GM12892 (cell line): ENCODE results near the gene GABRR1.
"Not testable (repeated sequence)": the region's sequence is repeated elsewhere in the genome, so short reads cannot be mapped to it uniquely, and the experiment has no call there.

Source experiments
- POLR2A ChIP-seq: IDR thresholded peaks from 2 replicates; pipeline ENCODE4 v1.6.1; 2011; ENCODE audit warnings: low read depth, low read length, control low read depth
- POLR2AphosphoS5 ChIP-seq: IDR thresholded peaks from 2 replicates; pipeline ENCODE4 v1.6.1; 2011; ENCODE audit warnings: low read depth, low read length, control low read depth
- TAF1 ChIP-seq: IDR thresholded peaks from 2 replicates; pipeline ENCODE4 v1.6.1; 2011; ENCODE audit warnings: low read depth, mild to moderate bottlenecking, control low read depth, low read length, borderline replicate concordance

- TF ChIP-seq POLR2A, POLR2AphosphoS5, TAF1: not testable (repeated sequence)
Measured at GRCh38 chr6:89128256-89128671, 88.9 kb downstream of the GABRR1 start.
